CD14-positive monocyte (primary cell): ENCODE data around the gene KANK2. TPM values are rescaled to one million over a fixed set of nuclear protein-coding genes. Genes with fewer than 3 reads are reported as not detected.

Experiments used
- DNase-seq, 3 donors: peaks; one replicate each; pipeline ENCODE4 v3.0.0-alpha.2; 2011 to 2022
- H2AFZ ChIP-seq: 2 replicates; pipeline ENCODE4 v1.6.0; 2012; ENCODE audit warnings: mild to moderate bottlenecking, low read depth, low read length, inconsistent platforms; ENCODE audit not compliant: insufficient read depth, poor library complexity, severe bottlenecking
- H3K27ac ChIP-seq, 2 donors: 1 replicate in 1 of 2; 2 replicates in 1 of 2; pipeline ENCODE4 v1.5.1; 2012 to 2013; ENCODE audit warnings: low read length in 2 of 2, control low read depth in 1 of 2, inconsistent platforms in 1 of 2, low read depth in 1 of 2, mild to moderate bottlenecking in 1 of 2
- H3K27me3 ChIP-seq, 2 donors: one replicate each; pipeline versions ENCODE4 v1.6.0 to v1.6.1; 2011 to 2013; ENCODE audit warnings: low read length in 2 of 2; ENCODE audit not compliant: control insufficient read depth in 2 of 2, insufficient read depth in 2 of 2
- H3K36me3 ChIP-seq, 2 donors: replicated peaks in 1 of 2; 1 replicate in 1 of 2; 2 replicates in 1 of 2; pipeline versions ENCODE4 v1.5.1 to v1.6.1; 2012 to 2013; ENCODE audit warnings: low read length in 2 of 2, control low read depth in 1 of 2, inconsistent platforms in 1 of 2, mild to moderate bottlenecking in 1 of 2; ENCODE audit not compliant: insufficient read depth in 2 of 2, control insufficient read depth in 1 of 2
- H3K4me1 ChIP-seq, 2 donors: 1 replicate in 1 of 2; 2 replicates in 1 of 2; pipeline versions ENCODE4 v1.5.1 to v1.6.1; 2012 to 2013; ENCODE audit warnings: low read length in 2 of 2, control low read depth in 1 of 2, inconsistent platforms in 1 of 2, mild to moderate bottlenecking in 1 of 2, moderate library complexity in 1 of 2; ENCODE audit not compliant: insufficient read depth in 2 of 2, control insufficient read depth in 1 of 2
- H3K4me2 ChIP-seq: replicated peaks from 2 replicates; pipeline ENCODE3; 2012; ENCODE audit warnings: low read length, moderate library complexity, mild to moderate bottlenecking; ENCODE audit not compliant: poor library complexity, severe bottlenecking; ENCODE audit errors: extremely low read depth
- H3K4me3 ChIP-seq, 3 experiments: fragments of 200-600 bp in 1 of 3; sonication (generic) in 1 of 3; replicated peaks in 1 of 3; 1 replicate in 2 of 3; 2 replicates in 1 of 3; pipeline ENCODE4 v1.5.1; 2011 to 2013; ENCODE audit warnings: low read length in 3 of 3, mild to moderate bottlenecking in 3 of 3, control low read depth in 2 of 3, low read depth in 2 of 3, inconsistent platforms in 1 of 3, moderate library complexity in 1 of 3
- H3K79me2 ChIP-seq: 2 replicates; pipeline ENCODE4 v1.6.0; 2012; ENCODE audit warnings: mild to moderate bottlenecking, control low read depth, inconsistent platforms, low read length, moderate library complexity; ENCODE audit not compliant: insufficient read depth
- H3K9ac ChIP-seq: 2 replicates; pipeline ENCODE4 v1.6.0; 2017; ENCODE audit warnings: low read length, mild to moderate bottlenecking; ENCODE audit not compliant: insufficient read depth, poor library complexity, severe bottlenecking
- H3K9me3 ChIP-seq, 2 donors: replicated peaks in 1 of 2; 1 replicate in 1 of 2; 2 replicates in 1 of 2; pipeline versions ENCODE4 v1.5.1 to v1.6.1; 2012 to 2013; ENCODE audit warnings: low read length in 2 of 2, control low read depth in 1 of 2; ENCODE audit not compliant: control insufficient read depth in 1 of 2, insufficient read depth in 1 of 2
- H4K20me1 ChIP-seq: 2 replicates; pipeline ENCODE4 v1.6.0; 2012; ENCODE audit warnings: mild to moderate bottlenecking, low read length, control low read depth, moderate library complexity; ENCODE audit not compliant: insufficient read depth
- H3K27ac Mint-ChIP-seq, 7 donors: one replicate each; pipeline ENCODE4 v1.8.0; 2020; ENCODE audit warnings: mild to moderate bottlenecking in 7 of 7, mixed read lengths in 7 of 7, moderate library complexity in 6 of 7, inconsistent platforms in 2 of 7
- H3K27me3 Mint-ChIP-seq, 3 donors: one replicate each; pipeline ENCODE4 v1.8.0; 2021 to 2022; ENCODE audit warnings: low read depth in 3 of 3, mild to moderate bottlenecking in 3 of 3, mixed read lengths in 3 of 3, moderate library complexity in 3 of 3, inconsistent platforms in 1 of 3
- H3K36me3 Mint-ChIP-seq, 2 donors: one replicate each; pipeline ENCODE4 v1.8.0; 2020; ENCODE audit warnings: mixed read lengths in 2 of 2, inconsistent platforms in 1 of 2, mild to moderate bottlenecking in 1 of 2
- H3K4me1 Mint-ChIP-seq: one replicate; pipeline ENCODE4 v1.8.0; 2020; ENCODE audit warnings: mild to moderate bottlenecking, mixed read lengths
- H3K4me3 Mint-ChIP-seq, 2 donors: one replicate each; pipeline ENCODE4 v1.8.0; 2020; ENCODE audit warnings: mild to moderate bottlenecking in 2 of 2, mixed read lengths in 2 of 2, moderate library complexity in 1 of 2
- H3K9me3 Mint-ChIP-seq, 7 donors: one replicate each; pipeline ENCODE4 v1.8.0; 2020 to 2022; ENCODE audit warnings: mixed read lengths in 7 of 7, mild to moderate bottlenecking in 6 of 7, moderate library complexity in 6 of 7, inconsistent platforms in 2 of 7
- CTCF ChIP-seq: fragments of 200-600 bp; IDR thresholded peaks from one replicate; pipeline ENCODE4 v1.8.0; 2022; ENCODE audit warnings: antibody characterized with exemption, mild to moderate bottlenecking
- WGBS: methylation state at CpG from one replicate; pipeline ENCODE4 v1.1.5; 2013; ENCODE audit warnings: missing lambda C conversion rate; ENCODE audit not compliant: insufficient coverage; 5-methylcytosine and 5-hydroxymethylcytosine counted together
- intact Hi-C, 2 donors: fragments of 100-400 bp; cut with micrococcal nuclease; formaldehyde crosslinking; loops; one replicate each; pipeline versions ENCODE4 v1.15.0 to v1.15.1; 2023
- polyA plus RNA-seq, 3 donors: library from polyadenylated mRNA; depleted of rRNA in 1 of 3; unstranded in 2 of 3; stranded (reverse) in 1 of 3; fragments of 300-500 nt in 2 of 3; fragments of >200 nt in 1 of 3; fragmentation: Illumina TruSeq in 2 of 3; gene quantifications; 1 replicate in 2 of 3; 2 replicates in 1 of 3; pipeline ENCODE4 v1.2.3, GENCODE V29; 2012 to 2021

Gene KANK2
- polyA plus RNA-seq, 3 donors: 0.40 to 1.3 (median 0.64) TPM

GRCh38 chr19:11238781-11239376 lies 41.5 kb upstream of the KANK2 start:
- no peaks in the 10 kb centered on the region for H3K36me3 ChIP-seq
- peaks cover 12 to 22% of the 10 kb centered on the region in 2 donors for H3K9me3 ChIP-seq
- intact Hi-C loops: no loop called here

GRCh38 chr19:11238041-11238440 lies 40.7 kb upstream of the KANK2 start:
- no peak overlapping the region for H2AFZ ChIP-seq
- H3K4me1 ChIP-seq: peaks cover 0 to under 1% of the 10 kb centered on the region in 2 donors
- H3K79me2 ChIP-seq: no peaks in the 10 kb centered on the region
- no peak overlapping the region for H3K4me3 ChIP-seq
- no peak for DNase-seq
- no peaks in the 10 kb centered on the region for H4K20me1 ChIP-seq
- H3K36me3 Mint-ChIP-seq: no peaks in the 10 kb centered on the region
- no peaks in the 10 kb centered on the region for H3K27me3 ChIP-seq
- H3K4me3 Mint-ChIP-seq: no peak overlapping the region
- H3K36me3 ChIP-seq: no peaks in the 10 kb centered on the region
- H3K4me2 ChIP-seq: no peak overlapping the region
- H3K9me3 Mint-ChIP-seq: peaks cover 11 to 19% (median 17%) of the 10 kb centered on the region in 7 donors
- H3K9ac ChIP-seq: no peak overlapping the region
- TF ChIP-seq CTCF: no peak
- H3K9me3 ChIP-seq: peaks cover 12 to 22% of the 10 kb centered on the region in 2 donors
- no peak overlapping the region for H3K27ac ChIP-seq
- peaks cover 9 to 14% (median 12%) of the 10 kb centered on the region in 3 donors for H3K27me3 Mint-ChIP-seq
- no CpG with 5 or more reads among the region's 11 CpGs for WGBS
- H3K27ac Mint-ChIP-seq: no peak overlapping the region
- intact Hi-C loops: no loop called here
- H3K4me1 Mint-ChIP-seq: no peaks in the 10 kb centered on the region

More at GRCh38 chr19:11238781-11239376, 41.5 kb upstream of the KANK2 start:
- no peak for DNase-seq
- H3K79me2 ChIP-seq: no peaks in the 10 kb centered on the region
- no peak overlapping the region for H3K9ac ChIP-seq
- peaks cover 11 to 19% (median 17%) of the 10 kb centered on the region in 7 donors for H3K9me3 Mint-ChIP-seq
- peaks cover 14 to 19% (median 17%) of the 10 kb centered on the region in 3 donors for H3K27me3 Mint-ChIP-seq
- no peaks in the 10 kb centered on the region for H4K20me1 ChIP-seq
- H3K4me2 ChIP-seq: no peak overlapping the region
- H2AFZ ChIP-seq: no peak overlapping the region
- H3K4me3 ChIP-seq: no peak overlapping the region
- H3K27ac ChIP-seq: no peak overlapping the region
- H3K27me3 ChIP-seq: peaks cover 0 to 3% of the 10 kb centered on the region in 2 donors
- no peak for TF ChIP-seq CTCF
- peaks cover 5% of the 10 kb centered on the region for H3K4me1 Mint-ChIP-seq
- WGBS: 100% methylated on average over 1 of the region's 6 CpGs
- no peak overlapping the region for H3K4me3 Mint-ChIP-seq
- H3K36me3 Mint-ChIP-seq: no peaks in the 10 kb centered on the region
- H3K4me1 ChIP-seq: peaks cover 4 to 8% of the 10 kb centered on the region in 2 donors
- H3K27ac Mint-ChIP-seq: no peak overlapping the region
